ENCODE data around the gene PROCA1. TPM values are rescaled to one million over a fixed set of nuclear protein-coding genes. Genes with fewer than 3 reads are reported as not detected.
"Not testable (repeated sequence)": the region's sequence is repeated elsewhere in the genome, so short reads cannot be mapped to it uniquely, and the experiment has no call there.

PROCA1 gene
- total RNA-seq, 1 experiment from 2014 or later, result 7.4 TPM

DNA sequence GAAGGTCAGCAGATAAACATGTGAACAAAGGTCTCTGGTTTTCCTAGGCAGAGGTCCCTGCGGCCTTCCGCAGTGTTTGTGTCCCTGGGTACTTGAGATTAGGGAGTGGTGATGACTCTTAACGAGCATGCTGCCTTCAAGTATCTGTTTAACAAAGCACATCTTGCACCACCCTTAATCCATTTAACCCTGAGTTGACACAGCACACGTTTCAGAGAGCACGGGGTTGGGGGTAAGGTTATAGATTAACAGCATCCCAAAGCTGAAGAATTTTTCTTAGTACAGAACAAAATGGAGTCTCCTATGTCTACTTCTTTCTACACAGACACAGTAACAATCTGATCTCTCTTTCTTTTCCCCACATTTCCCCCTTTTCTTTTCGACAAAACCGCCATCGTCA is 53.3 kb downstream of the PROCA1 start:
- DNase-seq (ENCODE audit: low read depth); in situ Hi-C loops (cut with HindIII; ENCODE audit: low pct_unique_long_range_greater_than_20kb, low sequenced_read_pairs): not testable (repeated sequence)

DNA sequence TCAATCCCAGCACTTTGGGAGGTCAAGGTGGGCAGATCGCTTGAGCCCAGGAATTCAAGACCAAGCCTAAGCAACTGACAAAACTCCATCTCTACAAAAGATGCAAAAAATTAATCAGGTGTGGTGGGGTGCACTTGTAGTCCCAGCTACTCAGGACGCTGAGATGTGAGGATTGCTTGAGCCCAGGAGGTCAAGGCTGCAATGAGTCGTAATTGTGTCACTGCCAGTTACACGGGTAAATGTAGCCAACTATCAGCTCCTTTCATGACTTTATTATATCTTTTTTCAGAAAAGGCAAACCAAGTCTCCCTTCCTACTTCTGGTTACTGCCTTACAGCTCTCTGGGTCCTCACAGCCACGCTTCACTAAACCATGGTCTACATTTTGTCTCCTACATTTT is 53.9 kb downstream of the PROCA1 start:
- no peak for DNase-seq (ENCODE audit: low read depth)
- in situ Hi-C loops (cut with HindIII; ENCODE audit: low pct_unique_long_range_greater_than_20kb, low sequenced_read_pairs), result no loop called here

DNA sequence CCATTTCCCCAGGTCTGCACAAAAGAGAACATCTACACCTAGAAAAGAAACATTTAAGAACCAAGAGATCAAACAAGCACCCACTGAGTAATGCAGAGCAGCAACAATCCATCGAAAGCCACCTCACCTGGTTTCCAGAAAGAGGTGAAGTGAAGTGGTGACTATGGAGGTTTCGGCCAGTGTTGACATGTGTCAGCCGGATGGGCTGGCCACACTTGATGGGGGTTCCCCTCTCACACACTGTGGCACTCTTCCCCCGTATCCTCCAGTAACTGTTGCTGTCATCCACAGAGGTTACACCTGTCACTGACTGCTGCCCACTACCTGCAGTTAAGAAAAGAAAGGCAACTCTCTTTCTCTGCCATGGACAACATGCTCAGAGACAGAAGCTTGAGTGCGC is 56.5 kb downstream of the PROCA1 start:
- no peak for DNase-seq (ENCODE audit: low read depth)
- in situ Hi-C loops (cut with HindIII; ENCODE audit: low pct_unique_long_range_greater_than_20kb, low sequenced_read_pairs), result no loop called here

Other genes with a start within 250 kb of the PROCA1 start
- gene SLC13A2, start 238.2 kb downstream of the PROCA1 start, total RNA-seq (2014; rRNA removed; shearing (Covaris generic); ENCODE audit: low replicate concordance), result not detected in 2 replicates
- gene FOXN1, start 205.5 kb downstream of the PROCA1 start, total RNA-seq (2014; rRNA removed; shearing (Covaris generic); ENCODE audit: low replicate concordance), result not detected in 2 replicates
- 47.6 and 67.4 TPM in 2 replicates for gene UNC119, start 159.3 kb downstream of the PROCA1 start, total RNA-seq (2014; rRNA removed; shearing (Covaris generic); ENCODE audit: low replicate concordance)
- gene PIGS, start 140.4 kb downstream of the PROCA1 start, total RNA-seq (2014; rRNA removed; shearing (Covaris generic); ENCODE audit: low replicate concordance), result 62.5 and 73.2 TPM in 2 replicates
- 178 and 219 TPM in 2 replicates for gene ALDOC, start 135.0 kb downstream of the PROCA1 start, total RNA-seq (2014; rRNA removed; shearing (Covaris generic); ENCODE audit: low replicate concordance)
- 73.0 and 355 TPM in 2 replicates for gene SPAG5, start 112.9 kb downstream of the PROCA1 start, total RNA-seq (2014; rRNA removed; shearing (Covaris generic); ENCODE audit: low replicate concordance)
- gene RSKR, start 97.7 kb downstream of the PROCA1 start, total RNA-seq (2014; rRNA removed; shearing (Covaris generic); ENCODE audit: low replicate concordance), result 0.70 and 3.2 TPM in 2 replicates
- gene BLTP2, start 66.7 kb downstream of the PROCA1 start, total RNA-seq (2014; rRNA removed; shearing (Covaris generic); ENCODE audit: low replicate concordance), result 62.0 and 73.6 TPM in 2 replicates
- 70.4 and 79.9 TPM in 2 replicates for gene SDF2, start 50.0 kb downstream of the PROCA1 start, total RNA-seq (2014; rRNA removed; shearing (Covaris generic); ENCODE audit: low replicate concordance)
- 12.6 and 16.8 TPM in 2 replicates for gene SUPT6H, start 49.7 kb downstream of the PROCA1 start, total RNA-seq (2014; rRNA removed; shearing (Covaris generic); ENCODE audit: low replicate concordance)
- 394 and 482 TPM in 2 replicates for gene RAB34, start 6.0 kb upstream of the PROCA1 start, total RNA-seq (2014; rRNA removed; shearing (Covaris generic); ENCODE audit: low replicate concordance)
- 631 and 1,120 TPM in 2 replicates for gene RPL23A, start 8.1 kb upstream of the PROCA1 start, total RNA-seq (2014; rRNA removed; shearing (Covaris generic); ENCODE audit: low replicate concordance)
- gene TLCD1, start 14.3 kb upstream of the PROCA1 start, total RNA-seq (2014; rRNA removed; shearing (Covaris generic); ENCODE audit: low replicate concordance), result 10.6 and 43.5 TPM in 2 replicates
- 2.2 and 3.5 TPM in 2 replicates for gene NEK8, start 16.9 kb upstream of the PROCA1 start, total RNA-seq (2014; rRNA removed; shearing (Covaris generic); ENCODE audit: low replicate concordance)
- gene TRAF4, start 32.1 kb upstream of the PROCA1 start, total RNA-seq (2014; rRNA removed; shearing (Covaris generic); ENCODE audit: low replicate concordance), result 49.3 and 61.6 TPM in 2 replicates
- gene FAM222B, start 130.9 kb upstream of the PROCA1 start, total RNA-seq (2014; rRNA removed; shearing (Covaris generic); ENCODE audit: low replicate concordance), result 1.4 and 2.6 TPM in 2 replicates
- 53.5 and 59.9 TPM in 2 replicates for gene ERAL1, start 143.1 kb upstream of the PROCA1 start, total RNA-seq (2014; rRNA removed; shearing (Covaris generic); ENCODE audit: low replicate concordance)
- 121 and 133 TPM in 2 replicates for gene FLOT2, start 185.8 kb upstream of the PROCA1 start, total RNA-seq (2014; rRNA removed; shearing (Covaris generic); ENCODE audit: low replicate concordance)
- 36.2 and 50.4 TPM in 2 replicates for gene DHRS13, start 191.2 kb upstream of the PROCA1 start, total RNA-seq (2014; rRNA removed; shearing (Covaris generic); ENCODE audit: low replicate concordance)
- 10.6 and 19.2 TPM in 2 replicates for gene PHF12, start 239.6 kb upstream of the PROCA1 start, total RNA-seq (2014; rRNA removed; shearing (Covaris generic); ENCODE audit: low replicate concordance)

Measured in Caki2 (cell line).